Spleen (tissue), 11 donors: Measurements from ENCODE around the gene MYO5A. TPM values are rescaled to one million over a fixed set of nuclear protein-coding genes. Genes with fewer than 3 reads are reported as not detected.

ENCODE experiments used
- DNase-seq: peaks from one replicate; pipeline ENCODE4 v3.0.0-alpha.2; 2020
- H3K27ac ChIP-seq, 8 donors: fragments of 200-600 bp; sonication (generic) in 7 of 8; 1 replicate in 4 of 8; 2 replicates in 4 of 8; pipeline versions ENCODE4 v1.5.0 to v1.8.0; 2016 to 2021; ENCODE audit warnings: inconsistent platforms in 4 of 8, mild to moderate bottlenecking in 4 of 8, moderate library complexity in 1 of 8
- H3K27me3 ChIP-seq, 7 donors: fragments of 200-600 bp; sonication (generic) in 6 of 7; replicated peaks in 1 of 7; 1 replicate in 4 of 7; 2 replicates in 3 of 7; pipeline versions ENCODE4 v1.5.0 to v1.8.0; 2016 to 2021; ENCODE audit warnings: inconsistent platforms in 3 of 7, mild to moderate bottlenecking in 1 of 7
- H3K36me3 ChIP-seq, 6 donors: fragments of 200-600 bp; sonication (generic) in 5 of 6; 1 replicate in 4 of 6; 2 replicates in 2 of 6; pipeline versions ENCODE4 v1.5.0 to v1.8.0; 2016 to 2021; ENCODE audit warnings: inconsistent platforms in 2 of 6
- H3K4me1 ChIP-seq, 6 donors: fragments of 200-600 bp; sonication (generic) in 5 of 6; 1 replicate in 3 of 6; 2 replicates in 3 of 6; pipeline versions ENCODE4 v1.5.0 to v1.8.0; 2016 to 2021; ENCODE audit warnings: inconsistent platforms in 3 of 6
- H3K4me3 ChIP-seq, 8 donors: fragments of 200-600 bp; sonication (generic) in 7 of 8; 1 replicate in 4 of 8; 2 replicates in 4 of 8; pipeline versions ENCODE4 v1.5.0 to v1.8.0; 2016 to 2021; ENCODE audit warnings: inconsistent platforms in 4 of 8, mild to moderate bottlenecking in 4 of 8, moderate library complexity in 2 of 8
- H3K9me3 ChIP-seq, 8 donors: fragments of 200-600 bp; sonication (generic) in 7 of 8; 1 replicate in 4 of 8; 2 replicates in 4 of 8; pipeline versions ENCODE4 v1.5.0 to v1.8.0; 2016 to 2021; ENCODE audit warnings: inconsistent platforms in 4 of 8
- POLR2A ChIP-seq, 3 donors: fragments of 450-650 bp; IDR thresholded peaks; one replicate each; pipeline ENCODE4 v1.5.1; 2017; ENCODE audit warnings: antibody characterized with exemption in 3 of 3, mild to moderate bottlenecking in 1 of 3
- POLR2AphosphoS5 ChIP-seq, 3 donors: sonication (generic); formaldehyde crosslinking; IDR thresholded peaks; one replicate each; pipeline ENCODE4 v1.5.1; 2017; ENCODE audit warnings: antibody characterized with exemption in 3 of 3
- WGBS, 5 donors: extraction: QIAGEN DNeasy Blood & Tissue Kit in 3 of 5; methylation state at CpG; one replicate each; pipeline versions ENCODE4 v1.1.5 to v1.1.7; 2013 to 2018; 5-methylcytosine and 5-hydroxymethylcytosine counted together
- intact Hi-C: fragments of 100-400 bp; cut with DNase I; formaldehyde crosslinking; loops from one replicate; pipeline ENCODE4 v1.15.0; 2023; ENCODE audit warnings: low total_unique reads
- polyA plus RNA-seq, 3 donors: library from polyadenylated mRNA; stranded (reverse); fragments of 200-250 nt; gene quantifications; one replicate each; pipeline ENCODE4 v1.2.1, GENCODE V29; 2013
- total RNA-seq, 7 donors: library from RNA; depleted of rRNA in 3 of 7; stranded (reverse); fragments of >200 nt in 3 of 7; fragmentation: NEBNext Ultra II Directional in 4 of 7; extraction: Animal tissue kit (Norgen Biotek cat#: 25700) in 4 of 7; gene quantifications; one replicate each; pipeline versions ENCODE4 v1.1.0 to v1.2.1, GENCODE V29; 2016 to 2021
- TF ChIP-seq, protein P1 (sequence below), 11 experiments: fragments of 200-600 bp in 7 of 11; fragments of 450-650 bp in 4 of 11; sonication (generic) in 4 of 11; IDR thresholded peaks in 8 of 11; conservative IDR thresholded peaks in 3 of 11; 1 replicate in 7 of 11; 2 replicates in 4 of 11; pipeline versions ENCODE4 v1.4.0 to v1.8.0; 2016 to 2021; ENCODE audit warnings: antibody characterized with exemption in 11 of 11, inconsistent platforms in 4 of 11, mild to moderate bottlenecking in 1 of 11
- donor health status: healthy with polysubstance abuse.
- donor health status: DM: no; HTN: no; CAD: no; lungs with moderate emphysema.
- donor health status: DM: no; HTN: no; CAD: no.
- donor health status: Bipolar disorder and iron deficiency.
- donor health status: healthy.
- donor health status: DM: no; HTN: no; CAD: no.
- donor health status: DM: yes; HTN: yes; CAD: no.

Gene MYO5A
- total and polyA plus RNA-seq, 10 donors, result 4.7 to 48.3 (median 35.4) TPM

DNA sequence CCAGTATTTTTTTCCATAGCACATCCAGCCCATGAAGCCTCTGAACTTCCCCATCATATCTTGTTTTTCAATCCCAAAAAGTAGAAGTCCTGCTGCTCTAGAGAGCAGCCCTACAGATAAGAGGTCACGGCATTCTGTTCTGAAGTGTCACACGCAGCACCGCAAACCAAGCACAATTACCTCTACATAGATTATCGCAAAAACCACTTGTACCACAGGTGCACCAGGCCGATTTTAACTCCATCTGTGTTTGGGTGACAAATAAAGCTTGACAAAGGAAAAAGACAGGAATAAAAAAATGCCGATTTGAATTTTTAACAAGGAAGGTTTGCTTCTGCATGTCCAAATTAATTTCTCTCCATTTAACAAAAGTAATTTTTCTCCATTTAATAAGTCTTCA, 113.7 kb downstream of the MYO5A start:
- TF ChIP-seq POLR2A (IDR thresholded peaks at IDR 0.05) (no peak), POLR2AphosphoS5 (IDR thresholded peaks at IDR 0.05) (no peak)
- TF ChIP-seq, protein P1, sequence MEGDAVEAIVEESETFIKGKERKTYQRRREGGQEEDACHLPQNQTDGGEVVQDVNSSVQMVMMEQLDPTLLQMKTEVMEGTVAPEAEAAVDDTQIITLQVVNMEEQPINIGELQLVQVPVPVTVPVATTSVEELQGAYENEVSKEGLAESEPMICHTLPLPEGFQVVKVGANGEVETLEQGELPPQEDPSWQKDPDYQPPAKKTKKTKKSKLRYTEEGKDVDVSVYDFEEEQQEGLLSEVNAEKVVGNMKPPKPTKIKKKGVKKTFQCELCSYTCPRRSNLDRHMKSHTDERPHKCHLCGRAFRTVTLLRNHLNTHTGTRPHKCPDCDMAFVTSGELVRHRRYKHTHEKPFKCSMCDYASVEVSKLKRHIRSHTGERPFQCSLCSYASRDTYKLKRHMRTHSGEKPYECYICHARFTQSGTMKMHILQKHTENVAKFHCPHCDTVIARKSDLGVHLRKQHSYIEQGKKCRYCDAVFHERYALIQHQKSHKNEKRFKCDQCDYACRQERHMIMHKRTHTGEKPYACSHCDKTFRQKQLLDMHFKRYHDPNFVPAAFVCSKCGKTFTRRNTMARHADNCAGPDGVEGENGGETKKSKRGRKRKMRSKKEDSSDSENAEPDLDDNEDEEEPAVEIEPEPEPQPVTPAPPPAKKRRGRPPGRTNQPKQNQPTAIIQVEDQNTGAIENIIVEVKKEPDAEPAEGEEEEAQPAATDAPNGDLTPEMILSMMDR (IDR thresholded peaks at IDR 0.05 in 8 of 11, conservative IDR thresholded peaks at IDR 0.05 in 3 of 11), result no peak
- Histone ChIP-seq H3K4me1 (peaks cover 0 to 6% (median 0%) of the 10 kb centered on the region in 6 donors), H3K27me3 (no peaks in the 10 kb centered on the region), H3K27ac (no peak overlapping the region), H3K4me3 (no peak overlapping the region), H3K36me3 (peaks cover 0 to 47% (median 10%) of the 10 kb centered on the region in 6 donors), H3K9me3 (no peaks in the 10 kb centered on the region)
- no peak for DNase-seq
- intact Hi-C loops, result no loop called here
- WGBS, 5 donors, result 90 to 94% (median 93%) methylated on average over 6 of the region's 6 CpGs

DNA sequence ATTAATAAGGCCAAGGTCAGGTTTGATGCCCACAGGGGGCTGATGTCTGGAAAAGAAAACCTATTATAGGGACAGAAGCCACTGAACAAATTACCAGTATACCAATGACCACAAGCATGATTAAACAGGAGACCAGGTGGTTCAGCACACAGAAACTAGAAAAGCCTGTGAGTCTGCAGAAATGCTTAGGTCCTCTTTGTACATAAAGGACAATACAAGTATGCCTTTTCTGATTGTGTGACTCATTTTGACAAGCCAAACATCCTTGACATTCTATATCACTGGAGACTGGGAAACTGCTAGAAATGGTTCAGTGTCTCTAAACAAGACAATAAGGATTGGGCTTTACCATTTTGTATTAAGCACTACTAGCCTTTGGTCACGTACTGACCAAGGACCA, 119.9 kb downstream of the MYO5A start:
- no peak for DNase-seq
- no peaks in the 10 kb centered on the region for H3K9me3 ChIP-seq
- TF ChIP-seq, protein P1 (IDR thresholded peaks at IDR 0.05 in 8 of 11, conservative IDR thresholded peaks at IDR 0.05 in 3 of 11), result no peak
- no peak for TF ChIP-seq POLR2A (IDR thresholded peaks at IDR 0.05)
- no peak for TF ChIP-seq POLR2AphosphoS5 (IDR thresholded peaks at IDR 0.05)
- 93 to 100% (median 98%) methylated on average over 1 of the region's 1 CpG for WGBS, 5 donors
- H3K4me3 ChIP-seq, result no peak overlapping the region
- peaks cover 0 to 69% (median 2%) of the 10 kb centered on the region in 6 donors for H3K36me3 ChIP-seq
- no peaks in the 10 kb centered on the region for H3K27me3 ChIP-seq
- H3K4me1 ChIP-seq, result no peaks in the 10 kb centered on the region
- H3K27ac ChIP-seq, result no peak overlapping the region
- intact Hi-C loops, result no loop called here

DNA sequence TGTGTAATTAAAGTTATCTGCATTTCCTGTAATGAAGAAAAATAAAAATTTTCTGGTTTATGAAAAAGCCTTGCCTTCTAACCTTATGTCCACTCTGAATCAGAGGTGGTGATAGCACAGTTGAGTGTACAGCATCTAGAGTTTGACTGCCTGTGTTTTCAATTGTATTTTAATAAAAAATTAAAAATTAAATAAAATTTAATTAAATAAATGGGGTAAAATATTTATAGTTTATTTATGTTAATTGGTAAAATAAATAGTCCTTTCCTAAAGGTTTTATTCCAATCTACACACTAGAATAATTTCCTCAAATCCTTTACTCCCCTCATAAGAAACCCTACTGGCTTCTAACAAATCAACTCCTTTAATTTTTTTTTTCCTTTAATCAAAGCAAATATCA, 121.3 kb downstream of the MYO5A start:
- Histone ChIP-seq H3K9me3 (no peaks in the 10 kb centered on the region), H3K27ac (no peak overlapping the region), H3K4me3 (no peak overlapping the region), H3K36me3 (peaks cover 0 to 76% (median 4%) of the 10 kb centered on the region in 6 donors), H3K4me1 (no peaks in the 10 kb centered on the region), H3K27me3 (no peaks in the 10 kb centered on the region)
- TF ChIP-seq POLR2A (IDR thresholded peaks at IDR 0.05), result no peak
- TF ChIP-seq, protein P1 (IDR thresholded peaks at IDR 0.05 in 8 of 11, conservative IDR thresholded peaks at IDR 0.05 in 3 of 11), result no peak
- no peak for TF ChIP-seq POLR2AphosphoS5 (IDR thresholded peaks at IDR 0.05)
- no peak for DNase-seq
- intact Hi-C loops, result no loop called here

DNA sequence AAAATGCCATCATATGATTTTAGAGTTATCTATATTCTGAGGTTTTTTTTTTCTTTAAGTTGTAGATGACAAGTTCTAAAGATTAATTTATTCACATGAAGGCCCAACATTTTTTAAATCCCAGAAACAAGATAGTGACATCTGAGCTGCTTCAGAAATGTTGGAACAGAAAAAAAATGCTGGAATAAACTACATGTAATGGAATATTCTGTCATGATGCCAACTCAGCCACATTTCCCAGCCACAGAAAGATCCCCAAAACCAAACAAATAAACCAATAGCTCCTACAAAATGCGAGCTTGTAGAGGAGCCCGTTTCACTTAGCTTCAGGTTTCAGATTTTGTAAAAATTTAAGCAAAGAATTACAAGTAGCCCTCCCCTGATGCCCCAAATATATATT, 122.1 kb downstream of the MYO5A start:
- DNase-seq, result no peak
- Histone ChIP-seq H3K4me3 (no peak overlapping the region), H3K27me3 (no peaks in the 10 kb centered on the region), H3K9me3 (no peaks in the 10 kb centered on the region), H3K4me1 (no peaks in the 10 kb centered on the region), H3K36me3 (peaks cover 0 to 77% (median 4%) of the 10 kb centered on the region in 6 donors), H3K27ac (no peak overlapping the region)
- intact Hi-C loops, result no loop called here
- WGBS, 5 donors, result 90 to 100% (median 97%) methylated on average over 2 of the region's 2 CpGs
- TF ChIP-seq POLR2A (IDR thresholded peaks at IDR 0.05), result no peak
- TF ChIP-seq POLR2AphosphoS5 (IDR thresholded peaks at IDR 0.05), result no peak
- TF ChIP-seq, protein P1 (IDR thresholded peaks at IDR 0.05 in 8 of 11, conservative IDR thresholded peaks at IDR 0.05 in 3 of 11), result no peak
